Testis (tissue), 3 donors: ENCODE results near the gene BHLHE40. TPM values are rescaled to one million over a fixed set of nuclear protein-coding genes. Genes with fewer than 3 reads are reported as not detected.

Source experiments
- DNase-seq: peaks from one replicate; pipeline ENCODE4 v3.0.0-alpha.2; 2019
- H3K27ac ChIP-seq, 2 donors: fragments of 200-600 bp; sonication (generic); one replicate each; pipeline ENCODE4 v1.5.1; 2019
- H3K27me3 ChIP-seq: fragments of 200-600 bp; sonication (generic); one replicate; pipeline ENCODE4 v1.5.1; 2019
- H3K36me3 ChIP-seq: fragments of 200-600 bp; sonication (generic); one replicate; pipeline ENCODE4 v1.5.1; 2017; ENCODE audit warnings: low read depth; ENCODE audit errors: missing control alignments
- H3K4me1 ChIP-seq: fragments of 200-600 bp; sonication (generic); one replicate; pipeline ENCODE4 v1.5.1; 2019
- H3K4me3 ChIP-seq, 2 donors: fragments of 200-600 bp; sonication (generic); one replicate each; pipeline ENCODE4 v1.5.1; 2017 to 2019
- H3K9me3 ChIP-seq: fragments of 200-600 bp; sonication (generic); one replicate; pipeline ENCODE4 v1.5.1; 2017
- CTCF ChIP-seq, 3 experiments: fragments of 450-650 bp in 2 of 3; fragments of 200-600 bp in 1 of 3; sonication (generic) in 1 of 3; IDR thresholded peaks; one replicate each; pipeline ENCODE4 v1.5.1; 2016 to 2019; ENCODE audit warnings: antibody characterized with exemption in 3 of 3, mild to moderate bottlenecking in 2 of 3, moderate library complexity in 1 of 3
- POLR2A ChIP-seq: fragments of 450-650 bp; IDR thresholded peaks from one replicate; pipeline ENCODE4 v1.6.1; 2017; ENCODE audit warnings: antibody characterized with exemption, mild to moderate bottlenecking, moderate library complexity
- WGBS, 2 donors: methylation state at CpG; one replicate each; pipeline ENCODE4 v1.1.5; 2018; 5-methylcytosine and 5-hydroxymethylcytosine counted together
- intact Hi-C: fragments of 100-400 bp; cut with DNase I; formaldehyde crosslinking; loops from one replicate; pipeline ENCODE4 v1.15.1; 2023; ENCODE audit warnings: low total_unique reads
- polyA plus RNA-seq: library from polyadenylated mRNA; stranded (reverse); fragments of 350-450 nt; fragmentation: Illumina TruSeq; extraction: RNeasy Lipid Tissue Mini Kit (QIAGEN cat#74804); gene quantifications from one replicate; pipeline ENCODE4 v1.2.3, GENCODE V29; 2014; ENCODE audit warnings: low read depth, low replicate concordance; ENCODE audit not compliant: insufficient read depth
- total RNA-seq, 2 donors: library from RNA; depleted of rRNA; stranded (reverse); fragments of >200 nt; gene quantifications; one replicate each; pipeline ENCODE4 v1.2.3, GENCODE V29; 2016

The BHLHE40 gene
- total and polyA plus RNA-seq, 3 donors from 2014 or later = 26.2 to 40.6 (median 28.7) TPM

GRCh38 chr3:4999531-5000184 lies 20.4 kb downstream of the BHLHE40 start:
- TF ChIP-seq POLR2A (no peak), CTCF (IDR thresholded peaks at IDR 0.05) (no peak)
- H3K4me1 ChIP-seq = no peaks in the 10 kb centered on the region
- H3K27me3 ChIP-seq = no peaks in the 10 kb centered on the region
- intact Hi-C loops = no loop called here
- no peak overlapping the region for H3K27ac ChIP-seq
- no peak overlapping the region for H3K4me3 ChIP-seq
- H3K9me3 ChIP-seq = no peaks in the 10 kb centered on the region
- WGBS, 2 donors = 71 to 76% methylated on average over 5 to 6 of the region's 6 CpGs
- no peaks in the 10 kb centered on the region for H3K36me3 ChIP-seq
- DNase-seq = no peak

- intact Hi-C loops = no loop called here
- H3K27me3 ChIP-seq = no peaks in the 10 kb centered on the region
- H3K9me3 ChIP-seq = no peaks in the 10 kb centered on the region
- H3K27ac ChIP-seq = no peak overlapping the region
- H3K36me3 ChIP-seq = no peaks in the 10 kb centered on the region
- WGBS, 2 donors = 89 to 92% methylated on average over 4 of the region's 4 CpGs
- no peak for TF ChIP-seq CTCF (IDR thresholded peaks at IDR 0.05)
- TF ChIP-seq POLR2A = no peak
- H3K4me1 ChIP-seq = no peaks in the 10 kb centered on the region
- DNase-seq = no peak
- no peak overlapping the region for H3K4me3 ChIP-seq
Observed at GRCh38 chr3:5001135-5001534, 21.9 kb downstream of the BHLHE40 start.

GRCh38 chr3:5001805-5002173 lies 22.6 kb downstream of the BHLHE40 start:
- TF ChIP-seq CTCF (IDR thresholded peaks at IDR 0.05) = no peak
- no peak for TF ChIP-seq POLR2A

GRCh38 chr3:5002174-5002870 lies 23.1 kb downstream of the BHLHE40 start:
- Histone ChIP-seq H3K4me3 (no peak overlapping the region), H3K27ac (no peak overlapping the region), H3K9me3 (no peaks in the 10 kb centered on the region), H3K36me3 (no peaks in the 10 kb centered on the region), H3K27me3 (no peaks in the 10 kb centered on the region), H3K4me1 (no peaks in the 10 kb centered on the region)
- no peak for DNase-seq
- intact Hi-C loops = no loop called here
- no peak for TF ChIP-seq POLR2A
- TF ChIP-seq CTCF (IDR thresholded peaks at IDR 0.05) = no peak
- WGBS, 2 donors = 71 to 82% methylated on average over 16 of the region's 16 CpGs

More at GRCh38 chr3:5001805-5002173, 22.6 kb downstream of the BHLHE40 start:
- no peaks in the 10 kb centered on the region for H3K27me3 ChIP-seq
- no peak for DNase-seq
- no peak overlapping the region for H3K4me3 ChIP-seq
- no peaks in the 10 kb centered on the region for H3K9me3 ChIP-seq
- intact Hi-C loops = no loop called here
- WGBS, 2 donors = 83 to 86% methylated on average over 1 of the region's 1 CpG
- H3K27ac ChIP-seq = no peak overlapping the region
- no peaks in the 10 kb centered on the region for H3K4me1 ChIP-seq
- H3K36me3 ChIP-seq = no peaks in the 10 kb centered on the region

GRCh38 chr3:5002871-5003247 lies 23.6 kb downstream of the BHLHE40 start:
- Histone ChIP-seq H3K9me3 (no peaks in the 10 kb centered on the region), H3K27me3 (no peaks in the 10 kb centered on the region), H3K36me3 (no peaks in the 10 kb centered on the region), H3K27ac (no peak overlapping the region), H3K4me1 (no peaks in the 10 kb centered on the region), H3K4me3 (no peak overlapping the region)
- TF ChIP-seq CTCF (IDR thresholded peaks at IDR 0.05) (no peak), POLR2A (no peak)
- DNase-seq = no peak
- WGBS, 2 donors = 89 to 91% methylated on average over 6 of the region's 6 CpGs
- intact Hi-C loops = no loop called here
